Heart left ventricle (tissue), 13 donors: Measurements from ENCODE around the gene USP6.
"Not testable (repeated sequence)": the region's sequence is repeated elsewhere in the genome, so short reads cannot be mapped to it uniquely, and the experiment has no call there.

Experiments used
- CTCF ChIP-seq, 12 donors: fragments of 200-600 bp; sonication (generic) in 4 of 12; IDR thresholded peaks; one replicate each; pipeline versions ENCODE4 v1.5.0 to v1.8.0; 2018 to 2022; ENCODE audit warnings: antibody characterized with exemption in 12 of 12, mild to moderate bottlenecking in 5 of 12
- POLR2A ChIP-seq, 2 donors: fragments of 450-650 bp; IDR thresholded peaks; one replicate each; pipeline ENCODE4 v1.6.1; 2017; ENCODE audit warnings: antibody characterized with exemption in 2 of 2, mild to moderate bottlenecking in 2 of 2, moderate library complexity in 2 of 2
- donor health status: ischemic (EF 13 %, LVEDD 7.1; RV severe dilation, severe dysfunction).
- donor health status: DM: no; HTN: yes; CAD: no.
- donor health status: DM: no; HTN: no; CAD: no.
- donor health status: ischemic (EF 25% LVEDD 6.9; RV normal size, moderate dysfunction).
- donor health status: ischemic (EF 25% LVEDD 5.7; RV mildly dilated, moderate dysfunction).
- donor health status: ischemic (EF 35%, LVEDD 5.7; RV mildly dilated, moderate dysfunction).
- donor health status: nonischemic (EF 11% LVEDD 7.7; RV severe dilation, severe dysfunction).
- donor health status: DM: yes; HTN: yes; CAD: no.
- donor health status: PGD.
- donor health status: ischemic (EF 29% LVEDD 5.4; RV normal size, mild dysfunction).
- donor health status: nonischemic (EF 23%, LVEDD 6.1; RV moderate dilation, normal function).

- TF ChIP-seq POLR2A, CTCF (IDR thresholded peaks at IDR 0.05): not testable (repeated sequence)
Observed at GRCh38 chr17:5134571-5134970, 18.7 kb downstream of the USP6 start.
